Measurements from ENCODE around the gene TMEM150C.

The TMEM150C gene

GRCh38 chr4:82501154-82501442, 60.7 kb downstream of the TMEM150C start:
- Histone ChIP-seq H3K27me3 (ENCODE audit: insufficient read depth, poor library complexity, severe bottlenecking) (no peaks in the 10 kb centered on the region), H3K36me3 (ENCODE audit: low read depth) (no peaks in the 10 kb centered on the region), H3K9me3 (ENCODE audit: severe bottlenecking) (no peaks in the 10 kb centered on the region), H3K27ac (ENCODE audit: poor library complexity, severe bottlenecking) (no peak overlapping the region), H3K4me1 (ENCODE audit: insufficient read depth, poor library complexity, severe bottlenecking) (peaks cover 6% of the 10 kb centered on the region), H3K4me3 (ENCODE audit: severe bottlenecking) (no peak overlapping the region)
- ATAC-seq (ENCODE audit: low read depth) = no peak
- DNase-seq (ENCODE audit: low spot score) = no peak
- no peak for TF ChIP-seq CTCF (IDR thresholded peaks at IDR 0.05; ENCODE audit: poor library complexity, severe bottlenecking)

GRCh38 chr4:82500435-82501153, 61.2 kb downstream of the TMEM150C start:
- DNase-seq (ENCODE audit: low spot score) = no peak
- no peaks in the 10 kb centered on the region for H3K36me3 ChIP-seq (ENCODE audit: low read depth)
- H3K9me3 ChIP-seq (ENCODE audit: severe bottlenecking) = no peaks in the 10 kb centered on the region
- no peak for ATAC-seq (ENCODE audit: low read depth)
- no peak for TF ChIP-seq CTCF (IDR thresholded peaks at IDR 0.05; ENCODE audit: poor library complexity, severe bottlenecking)
- H3K27me3 ChIP-seq (ENCODE audit: insufficient read depth, poor library complexity, severe bottlenecking) = no peaks in the 10 kb centered on the region
- peaks cover 6% of the 10 kb centered on the region for H3K4me1 ChIP-seq (ENCODE audit: insufficient read depth, poor library complexity, severe bottlenecking)
- no peak overlapping the region for H3K27ac ChIP-seq (ENCODE audit: poor library complexity, severe bottlenecking)
- no peak overlapping the region for H3K4me3 ChIP-seq (ENCODE audit: severe bottlenecking)

- Histone ChIP-seq H3K36me3 (ENCODE audit: low read depth) (no peaks in the 10 kb centered on the region), H3K27ac (ENCODE audit: poor library complexity, severe bottlenecking) (no peak overlapping the region), H3K4me3 (ENCODE audit: severe bottlenecking) (no peak overlapping the region), H3K4me1 (ENCODE audit: insufficient read depth, poor library complexity, severe bottlenecking) (peaks cover 6% of the 10 kb centered on the region), H3K27me3 (ENCODE audit: insufficient read depth, poor library complexity, severe bottlenecking) (no peaks in the 10 kb centered on the region), H3K9me3 (ENCODE audit: severe bottlenecking) (no peaks in the 10 kb centered on the region)
- no peak for TF ChIP-seq CTCF (IDR thresholded peaks at IDR 0.05; ENCODE audit: poor library complexity, severe bottlenecking)
- ATAC-seq (ENCODE audit: low read depth) (peak; percentile 41; the same call in 1 of the 3 replicates), DNase-seq (ENCODE audit: low spot score) (no peak)
These were observed 61.9 kb downstream of the TMEM150C start for GRCh38 chr4:82499738-82500434.

- H3K36me3 ChIP-seq (ENCODE audit: low read depth) = no peaks in the 10 kb centered on the region
- TF ChIP-seq CTCF (IDR thresholded peaks at IDR 0.05; ENCODE audit: poor library complexity, severe bottlenecking) = no peak
- no peaks in the 10 kb centered on the region for H3K9me3 ChIP-seq (ENCODE audit: severe bottlenecking)
- ATAC-seq (ENCODE audit: low read depth) = no peak
- H3K27me3 ChIP-seq (ENCODE audit: insufficient read depth, poor library complexity, severe bottlenecking) = no peaks in the 10 kb centered on the region
- DNase-seq (ENCODE audit: low spot score) = no peak
- H3K4me1 ChIP-seq (ENCODE audit: insufficient read depth, poor library complexity, severe bottlenecking) = peaks cover 6% of the 10 kb centered on the region
- H3K27ac ChIP-seq (ENCODE audit: poor library complexity, severe bottlenecking) = no peak overlapping the region
- H3K4me3 ChIP-seq (ENCODE audit: severe bottlenecking) = no peak overlapping the region
These were observed 65.4 kb downstream of the TMEM150C start for GRCh38 chr4:82496349-82496748.

- no peak for TF ChIP-seq CTCF (IDR thresholded peaks at IDR 0.05; ENCODE audit: poor library complexity, severe bottlenecking)
- DNase-seq (ENCODE audit: low spot score) = no peak
- no peak overlapping the region for H3K4me3 ChIP-seq (ENCODE audit: severe bottlenecking)
- ATAC-seq (ENCODE audit: low read depth) = no peak
- no peaks in the 10 kb centered on the region for H3K36me3 ChIP-seq (ENCODE audit: low read depth)
- H3K27ac ChIP-seq (ENCODE audit: poor library complexity, severe bottlenecking) = no peak overlapping the region
- H3K27me3 ChIP-seq (ENCODE audit: insufficient read depth, poor library complexity, severe bottlenecking) = no peaks in the 10 kb centered on the region
- H3K4me1 ChIP-seq (ENCODE audit: insufficient read depth, poor library complexity, severe bottlenecking) = peaks cover 6% of the 10 kb centered on the region
- no peaks in the 10 kb centered on the region for H3K9me3 ChIP-seq (ENCODE audit: severe bottlenecking)
These were observed 66.1 kb downstream of the TMEM150C start for GRCh38 chr4:82495666-82496065.
